HG03045 (cell line): ENCODE results near the gene STX4.
"Not testable (repeated sequence)": the region's sequence is repeated elsewhere in the genome, so short reads cannot be mapped to it uniquely, and the experiment has no call there.

ENCODE experiments used
- ATAC-seq: cut with Tn5 transposase; IDR thresholded peaks from one replicate; pipeline ENCODE4 v1.9.1; 2021; ENCODE audit warnings: mild to moderate bottlenecking, moderate library complexity; ENCODE audit not compliant: unreplicated experiment

The STX4 gene

GRCh38 chr16:30997725-30998711 lies 35.3 kb upstream of the STX4 start:
- ATAC-seq = no peak

- no peak for ATAC-seq
These were observed 34.3 kb upstream of the STX4 start for GRCh38 chr16:30998852-30999761.

DNA sequence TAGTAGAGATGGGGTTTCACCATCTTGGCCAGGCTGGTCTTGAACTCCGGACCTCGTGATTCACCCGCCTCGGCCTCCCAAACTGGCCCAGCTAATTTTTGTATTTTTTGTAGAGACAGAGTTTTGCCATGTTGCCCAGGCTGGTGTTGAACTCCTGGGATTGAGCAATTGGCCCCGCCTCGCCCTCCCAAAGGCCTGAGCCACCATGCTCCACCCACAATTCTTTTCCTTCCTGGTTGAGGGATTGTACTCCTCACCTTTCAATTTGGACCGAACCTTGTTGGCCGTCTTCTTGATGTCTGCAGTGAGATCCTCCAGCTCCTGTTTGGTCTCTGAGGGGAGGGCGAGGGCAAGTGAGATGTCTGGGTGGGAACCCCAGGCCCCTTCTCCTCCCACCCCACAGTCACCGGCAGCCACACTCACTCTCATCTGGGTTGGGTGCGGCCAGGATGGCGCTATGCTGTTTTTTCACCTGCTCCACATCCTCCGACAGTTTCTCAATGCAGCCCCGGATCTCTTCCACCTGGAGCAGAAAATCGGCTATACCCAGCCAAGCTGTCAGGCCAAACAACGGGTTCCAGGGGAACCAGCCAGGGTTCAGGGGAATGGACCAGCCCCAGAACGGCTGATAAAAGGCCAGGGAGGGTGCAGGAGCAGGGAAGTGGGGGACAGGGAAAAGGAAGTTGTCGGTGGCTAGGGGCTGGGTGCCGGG lies 32.5 kb upstream of the STX4 start:
- no peak for ATAC-seq

DNA sequence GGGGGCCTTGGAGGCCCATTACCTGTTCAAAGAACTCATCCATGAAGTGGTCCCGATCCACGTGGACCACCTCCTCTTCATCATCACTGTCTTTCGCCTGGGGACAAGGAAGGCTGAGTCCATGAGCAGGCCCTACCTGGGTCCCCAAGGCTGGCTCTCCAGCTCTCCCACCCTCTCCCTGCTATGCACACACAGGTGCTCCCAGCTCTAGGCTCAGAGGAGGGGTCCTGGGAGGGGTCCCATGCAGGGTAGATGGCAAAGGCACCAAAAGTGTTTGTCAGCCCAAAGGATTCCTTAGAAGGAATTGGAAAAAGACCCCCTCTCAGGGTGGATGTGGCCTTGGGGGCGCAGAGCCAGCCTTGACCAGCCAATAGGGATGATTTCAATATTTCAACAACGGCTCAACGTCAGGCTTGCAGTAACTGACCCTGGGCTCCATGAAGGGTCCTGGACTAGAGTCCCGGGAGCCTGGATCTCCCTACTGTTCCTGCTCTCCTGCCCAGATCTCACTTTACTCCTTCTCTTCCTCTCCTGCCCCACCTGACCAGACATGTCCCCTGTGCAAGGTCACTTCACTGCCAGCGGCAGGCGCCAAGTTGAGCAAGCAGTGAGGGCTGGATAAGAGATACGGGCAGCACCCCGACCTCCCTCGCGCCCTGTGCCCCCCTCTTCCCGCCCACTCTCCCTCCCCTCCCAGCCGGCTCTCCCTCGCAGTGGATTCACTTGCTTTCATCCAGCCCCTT lies 31.7 kb upstream of the STX4 start:
- no peak for ATAC-seq

DNA sequence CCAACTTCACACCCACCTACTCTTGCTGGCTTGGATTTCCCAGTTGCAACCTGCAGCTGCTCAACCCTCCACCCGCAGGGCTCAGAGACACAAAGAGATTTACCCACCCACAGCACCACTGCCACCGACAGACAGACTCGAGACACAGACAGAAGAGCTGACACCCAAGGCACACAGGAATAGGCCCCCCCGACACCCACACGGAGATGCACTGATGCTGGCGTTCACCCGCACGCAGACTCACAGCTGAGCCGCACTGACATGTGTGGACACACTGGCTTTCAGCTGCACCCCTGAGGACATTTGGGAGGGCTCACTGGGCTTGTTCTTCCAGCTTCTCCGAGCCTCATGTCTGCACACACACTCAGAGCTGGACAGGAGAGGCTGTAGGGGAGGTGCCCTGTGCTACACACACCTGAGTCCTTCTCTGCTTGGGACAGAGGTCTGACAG lies 31.1 kb upstream of the STX4 start:
- ATAC-seq = no peak

DNA sequence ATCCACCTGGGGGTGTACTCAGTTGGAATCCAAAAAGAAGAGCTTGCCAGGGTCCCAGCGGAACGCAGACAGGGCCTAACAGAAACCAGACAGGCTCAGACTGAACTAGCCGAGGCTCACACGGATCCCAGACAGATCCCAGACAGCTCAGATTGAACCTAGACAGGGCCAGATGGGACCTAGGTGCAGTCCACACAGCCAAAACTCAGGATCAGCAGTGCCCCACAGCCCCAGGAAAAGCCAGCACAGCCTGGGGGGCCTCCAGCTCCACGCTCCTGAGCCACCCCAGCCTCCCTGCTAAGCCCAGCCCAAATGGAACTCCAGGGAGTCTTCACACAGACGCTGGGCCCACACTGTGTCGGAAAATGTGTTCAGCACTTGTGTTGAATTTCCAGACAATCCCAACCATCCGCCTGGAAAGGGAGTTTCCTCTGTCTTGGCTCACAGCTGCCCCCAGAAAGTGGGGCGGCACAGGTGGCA lies 30.5 kb upstream of the STX4 start:
- no peak for ATAC-seq

DNA sequence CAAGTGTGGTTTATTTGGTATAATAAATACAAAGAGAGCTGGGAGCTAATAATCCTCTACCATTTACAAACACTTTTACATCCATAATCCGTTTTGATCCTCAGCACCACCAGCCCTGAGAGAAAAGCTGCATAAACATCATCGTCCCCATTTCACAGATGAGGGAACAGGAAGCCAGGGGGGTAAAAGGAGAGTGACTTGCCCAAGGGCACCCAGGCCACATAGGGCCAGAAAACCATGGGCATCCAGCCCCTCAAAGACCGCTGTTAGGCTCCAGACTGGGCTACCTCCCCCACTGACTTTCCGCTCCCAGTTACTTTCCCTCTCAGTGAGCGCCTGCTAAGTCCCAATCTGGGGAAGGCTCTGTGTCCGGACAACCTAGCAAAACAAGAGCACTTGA lies 29.6 kb upstream of the STX4 start:
- no peak for ATAC-seq

DNA sequence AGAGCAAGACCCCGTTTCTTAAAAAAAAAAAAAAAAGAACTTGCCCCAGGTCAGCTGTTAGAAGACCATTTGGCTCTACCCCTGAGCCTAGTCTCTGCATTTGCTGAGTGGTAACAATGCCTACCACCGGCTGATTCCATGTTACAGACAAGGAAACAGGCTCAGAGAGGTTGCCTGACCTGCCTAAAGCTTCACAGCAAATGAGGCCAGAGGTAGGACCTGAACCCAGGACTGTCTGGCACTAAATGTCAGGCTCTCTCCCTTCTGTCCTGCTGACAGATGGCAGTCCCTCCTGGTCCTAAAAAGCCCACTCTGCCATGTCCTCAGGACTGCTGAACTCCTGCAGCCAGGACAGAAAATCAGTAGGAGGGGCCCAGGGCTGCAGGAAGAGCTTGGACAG lies 28.7 kb upstream of the STX4 start:
- ATAC-seq = no peak

- ATAC-seq = no peak
These were observed 27.8 kb upstream of the STX4 start for GRCh38 chr16:31005350-31006085.

- ATAC-seq = no peak
These were observed 27.3 kb upstream of the STX4 start for GRCh38 chr16:31006086-31006385.

- no peak for ATAC-seq
These were observed 26.8 kb upstream of the STX4 start for GRCh38 chr16:31006589-31006988.

GRCh38 chr16:31007684-31008083 lies 25.7 kb upstream of the STX4 start:
- no peak for ATAC-seq

DNA sequence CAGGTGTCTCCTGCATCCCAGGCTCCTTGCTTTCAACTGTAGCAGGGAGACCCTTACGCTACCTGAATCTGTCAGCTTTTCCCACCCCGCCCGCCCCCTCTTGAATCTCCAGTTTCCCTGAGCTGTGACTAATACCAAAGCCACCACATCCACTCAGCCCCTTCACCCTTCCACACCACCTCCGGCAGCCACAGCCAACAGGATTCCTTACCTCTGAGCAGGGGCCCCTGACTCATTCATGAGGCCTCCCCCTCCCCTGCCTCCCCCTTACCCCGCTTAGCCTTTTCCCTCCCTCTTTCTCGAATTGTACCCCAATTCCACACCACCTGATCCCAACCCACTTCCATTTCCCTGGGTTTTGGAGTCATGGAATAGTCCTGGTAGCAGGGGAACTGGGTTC lies 25.2 kb upstream of the STX4 start:
- ATAC-seq = no peak

DNA sequence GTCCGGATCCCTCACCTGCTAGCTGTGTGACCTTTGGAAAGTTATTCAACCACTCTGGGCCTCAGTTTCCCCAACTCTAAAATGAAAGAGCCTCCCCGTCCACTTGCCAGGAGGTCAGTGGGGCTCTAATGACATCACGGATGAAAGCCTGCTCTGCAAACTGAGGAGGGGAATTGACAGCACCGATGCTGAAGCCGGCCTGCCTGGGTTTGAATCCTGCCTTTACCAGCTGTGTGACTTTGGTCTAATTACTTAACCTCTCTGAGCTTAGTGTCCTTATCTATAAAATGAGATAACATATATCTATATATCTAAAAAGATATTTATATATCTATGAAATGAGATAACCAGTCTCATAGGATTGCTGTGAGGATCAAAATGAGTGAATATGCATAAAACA lies 24.8 kb upstream of the STX4 start:
- no peak for ATAC-seq

DNA sequence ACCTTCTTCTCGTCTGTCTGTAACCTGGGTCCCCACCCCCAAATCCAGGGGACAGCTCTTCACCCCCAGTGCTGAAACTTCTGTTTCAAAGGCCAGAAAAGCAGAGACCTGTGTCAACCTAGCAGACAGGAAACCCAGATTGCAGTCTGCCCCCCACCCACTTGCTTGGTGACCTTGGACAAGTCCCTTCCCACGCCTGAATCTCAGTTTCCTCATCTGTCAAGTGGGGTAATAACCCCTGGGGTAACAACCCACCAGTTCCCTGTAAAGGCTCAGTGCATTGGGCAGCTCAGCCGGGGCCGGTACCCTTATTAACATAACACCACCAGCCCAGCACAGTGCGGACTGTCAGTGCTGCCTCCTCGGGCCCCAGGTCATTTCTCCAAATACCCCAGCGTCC lies 24.2 kb upstream of the STX4 start:
- no peak for ATAC-seq

GRCh38 chr16:31009894-31010584 lies 23.3 kb upstream of the STX4 start:
- ATAC-seq = no peak

GRCh38 chr16:31010585-31011325 lies 22.6 kb upstream of the STX4 start, which contains the start of gene STX1B:
Gene STX1B, minus strand, starts transcription at chr16:31010638. Its CDS starts 242 bp downstream, at chr16:31010396.
- ATAC-seq = no peak

GRCh38 chr16:31011815-31012214 lies 21.5 kb upstream of the STX4 start:
- ATAC-seq = not testable (repeated sequence)
